GM18868 (cell line): ENCODE results near the gene HSF2.

Experiments
- ATAC-seq: cut with Tn5 transposase; IDR thresholded peaks from one replicate; pipeline ENCODE4 v1.9.1; 2021; ENCODE audit warnings: mild to moderate bottlenecking, moderate library complexity; ENCODE audit not compliant: unreplicated experiment

HSF2 gene

GRCh38 chr6:122399348-122400120 is at the start of gene HSF2:
TSS of gene HSF2 (plus strand) at chr6:122399652. CDS start at chr6:122399738, 86 bp downstream.
- ATAC-seq: peak; percentile 98

- no peak for ATAC-seq
Observed at GRCh38 chr6:122352981-122353664, 46.3 kb upstream of the HSF2 start.

GRCh38 chr6:122360809-122361208 is 38.6 kb upstream of the HSF2 start:
- ATAC-seq: no peak

- ATAC-seq: no peak
Observed at GRCh38 chr6:122361314-122361979, 38.0 kb upstream of the HSF2 start.

- no peak for ATAC-seq
Observed at GRCh38 chr6:122363769-122364483, 35.5 kb upstream of the HSF2 start.

GRCh38 chr6:122365775-122366403 is 33.6 kb upstream of the HSF2 start:
- ATAC-seq: no peak

GRCh38 chr6:122367171-122367570 is 32.3 kb upstream of the HSF2 start:
- no peak for ATAC-seq

GRCh38 chr6:122369536-122369935 is 29.9 kb upstream of the HSF2 start:
- ATAC-seq: no peak

- no peak for ATAC-seq
Observed at GRCh38 chr6:122372647-122373046, 26.8 kb upstream of the HSF2 start.

- ATAC-seq: peak; percentile 85
Observed at GRCh38 chr6:122374307-122374706, 25.1 kb upstream of the HSF2 start.

GRCh38 chr6:122376246-122376645 is 23.2 kb upstream of the HSF2 start:
- no peak for ATAC-seq

- ATAC-seq: peak; percentile 99
Observed at GRCh38 chr6:122381494-122382265, 17.8 kb upstream of the HSF2 start.

GRCh38 chr6:122385857-122386612 is 13.4 kb upstream of the HSF2 start:
- ATAC-seq: no peak

GRCh38 chr6:122388945-122389344 is 10.5 kb upstream of the HSF2 start:
- ATAC-seq: no peak

GRCh38 chr6:122389704-122390372 is 9.6 kb upstream of the HSF2 start:
- ATAC-seq: no peak

GRCh38 chr6:122392564-122393350 is 6.7 kb upstream of the HSF2 start:
- no peak for ATAC-seq

GRCh38 chr6:122393351-122393896 is 6.0 kb upstream of the HSF2 start:
- ATAC-seq: peak; percentile 87

- ATAC-seq: no peak
Observed at GRCh38 chr6:122394016-122394415, 5.4 kb upstream of the HSF2 start.
